CD4-positive, alpha-beta T cell treated with Interleukin-15 for 1 hour (primary cell): Measurements from ENCODE around the gene ABCA13.
"Not testable (repeated sequence)": the region's sequence is repeated elsewhere in the genome, so short reads cannot be mapped to it uniquely, and the experiment has no call there.

Experiments used
- DNase-seq: peaks from one replicate; pipeline ENCODE4 v3.0.0-alpha.2; 2020

Gene ABCA13, protein sequence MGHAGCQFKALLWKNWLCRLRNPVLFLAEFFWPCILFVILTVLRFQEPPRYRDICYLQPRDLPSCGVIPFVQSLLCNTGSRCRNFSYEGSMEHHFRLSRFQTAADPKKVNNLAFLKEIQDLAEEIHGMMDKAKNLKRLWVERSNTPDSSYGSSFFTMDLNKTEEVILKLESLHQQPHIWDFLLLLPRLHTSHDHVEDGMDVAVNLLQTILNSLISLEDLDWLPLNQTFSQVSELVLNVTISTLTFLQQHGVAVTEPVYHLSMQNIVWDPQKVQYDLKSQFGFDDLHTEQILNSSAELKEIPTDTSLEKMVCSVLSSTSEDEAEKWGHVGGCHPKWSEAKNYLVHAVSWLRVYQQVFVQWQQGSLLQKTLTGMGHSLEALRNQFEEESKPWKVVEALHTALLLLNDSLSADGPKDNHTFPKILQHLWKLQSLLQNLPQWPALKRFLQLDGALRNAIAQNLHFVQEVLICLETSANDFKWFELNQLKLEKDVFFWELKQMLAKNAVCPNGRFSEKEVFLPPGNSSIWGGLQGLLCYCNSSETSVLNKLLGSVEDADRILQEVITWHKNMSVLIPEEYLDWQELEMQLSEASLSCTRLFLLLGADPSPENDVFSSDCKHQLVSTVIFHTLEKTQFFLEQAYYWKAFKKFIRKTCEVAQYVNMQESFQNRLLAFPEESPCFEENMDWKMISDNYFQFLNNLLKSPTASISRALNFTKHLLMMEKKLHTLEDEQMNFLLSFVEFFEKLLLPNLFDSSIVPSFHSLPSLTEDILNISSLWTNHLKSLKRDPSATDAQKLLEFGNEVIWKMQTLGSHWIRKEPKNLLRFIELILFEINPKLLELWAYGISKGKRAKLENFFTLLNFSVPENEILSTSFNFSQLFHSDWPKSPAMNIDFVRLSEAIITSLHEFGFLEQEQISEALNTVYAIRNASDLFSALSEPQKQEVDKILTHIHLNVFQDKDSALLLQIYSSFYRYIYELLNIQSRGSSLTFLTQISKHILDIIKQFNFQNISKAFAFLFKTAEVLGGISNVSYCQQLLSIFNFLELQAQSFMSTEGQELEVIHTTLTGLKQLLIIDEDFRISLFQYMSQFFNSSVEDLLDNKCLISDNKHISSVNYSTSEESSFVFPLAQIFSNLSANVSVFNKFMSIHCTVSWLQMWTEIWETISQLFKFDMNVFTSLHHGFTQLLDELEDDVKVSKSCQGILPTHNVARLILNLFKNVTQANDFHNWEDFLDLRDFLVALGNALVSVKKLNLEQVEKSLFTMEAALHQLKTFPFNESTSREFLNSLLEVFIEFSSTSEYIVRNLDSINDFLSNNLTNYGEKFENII (N-terminal part only)

DNA sequence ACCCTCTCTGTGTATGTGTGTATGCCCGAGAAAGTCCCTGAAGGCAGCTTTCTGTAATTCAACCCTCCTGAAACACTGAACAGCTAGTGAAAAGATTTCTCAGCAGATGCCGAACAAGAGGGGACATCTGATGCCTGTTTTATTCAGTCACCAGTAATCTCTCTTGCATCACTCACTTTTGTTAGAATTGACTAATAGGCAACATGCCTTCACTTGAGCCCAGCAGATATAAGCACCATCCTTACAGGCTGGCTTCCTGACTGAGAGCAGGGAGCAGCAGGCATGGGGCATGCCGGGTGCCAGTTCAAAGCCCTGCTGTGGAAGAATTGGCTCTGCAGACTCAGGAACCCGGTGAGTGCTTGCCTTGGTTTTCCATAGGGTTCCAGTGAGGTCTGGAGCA, at the start of gene ABCA13:
ABCA13 (plus strand) TSS at position 257 of the 400 bp plus-strand sequence; CDS start at position 283, 26 bp downstream.
- no peak for DNase-seq

DNA sequence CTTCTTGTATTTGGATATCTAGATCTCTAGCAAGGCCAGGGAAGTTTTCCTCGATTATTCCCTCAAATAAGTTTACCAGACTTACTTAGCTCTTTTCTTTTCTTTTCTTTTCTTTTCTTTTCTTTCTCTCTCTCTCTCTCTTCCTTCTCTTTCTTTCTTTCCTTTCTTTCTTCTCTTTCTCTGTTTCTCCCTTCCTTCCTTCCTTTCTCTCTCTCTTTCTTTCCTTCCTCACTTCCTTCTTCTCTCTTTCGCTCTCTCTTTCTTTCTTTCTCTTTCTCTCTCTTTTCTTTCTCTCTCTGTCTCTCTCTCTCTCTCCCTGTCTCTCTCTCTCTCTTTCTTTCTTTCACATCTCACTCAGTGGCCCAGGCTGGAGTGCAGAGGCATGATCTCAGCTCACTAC, 45.2 kb upstream of the ABCA13 start:
- no peak for DNase-seq

DNA sequence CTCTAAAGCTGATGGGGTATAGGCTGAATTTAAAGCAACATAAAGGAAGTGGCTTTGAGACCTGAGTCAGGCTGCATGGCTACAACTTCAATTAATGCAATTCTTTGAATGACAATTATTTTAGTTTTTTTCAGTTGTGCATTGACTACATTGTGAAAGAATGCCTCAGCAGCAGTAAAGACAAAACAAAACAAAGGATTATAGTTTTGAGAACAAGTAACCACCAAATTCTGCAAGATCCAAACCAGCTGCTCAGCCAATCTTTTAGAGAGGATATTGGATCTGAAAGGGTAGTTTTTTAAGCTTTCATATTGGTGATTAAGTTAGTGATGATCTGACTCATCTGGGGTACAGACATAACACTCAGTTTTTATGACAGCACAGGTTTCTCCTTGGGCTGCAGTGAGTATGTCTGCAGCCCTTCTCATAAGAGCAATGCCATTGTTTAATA, 40.6 kb upstream of the ABCA13 start:
- no peak for DNase-seq

DNA sequence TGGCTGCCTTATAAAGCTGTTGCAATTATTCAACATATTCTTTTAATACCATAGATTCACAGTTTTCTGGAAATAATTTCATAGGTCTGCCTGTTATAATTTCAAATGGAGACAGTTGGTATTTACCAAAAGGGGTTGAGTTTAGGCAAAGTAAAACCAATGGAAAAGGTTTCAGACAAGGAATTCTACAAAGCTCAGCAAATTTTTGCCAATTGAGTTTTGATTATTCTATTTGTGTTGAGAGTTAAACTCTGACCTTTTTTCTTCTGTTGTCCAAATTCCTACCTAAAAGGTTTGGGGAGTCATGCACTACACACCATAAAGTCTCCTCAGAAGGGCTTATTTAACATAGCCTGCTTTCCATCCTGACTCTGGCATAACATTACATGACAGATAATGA, 38.5 kb upstream of the ABCA13 start:
- no peak for DNase-seq

DNA sequence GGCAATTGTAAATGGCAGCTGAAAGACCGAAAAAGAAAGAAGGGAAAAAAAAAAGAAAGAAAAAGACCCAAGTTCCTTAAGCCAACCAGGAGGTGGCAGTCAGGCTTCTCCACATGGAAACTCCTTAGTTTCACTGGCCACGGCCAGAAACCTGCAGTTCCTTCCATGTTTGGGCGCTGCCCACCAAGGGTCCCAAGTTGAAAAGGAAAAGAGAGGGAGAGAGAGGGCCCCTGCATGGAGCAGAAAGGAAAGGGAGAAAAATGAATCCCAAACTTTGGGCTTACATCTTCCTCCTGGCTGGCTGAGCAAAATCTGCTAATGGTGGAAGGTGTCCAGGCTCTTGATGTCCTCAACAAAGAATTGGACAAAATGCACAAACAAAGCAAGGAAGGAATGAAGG, 31.8 kb upstream of the ABCA13 start:
- no peak for DNase-seq

DNA sequence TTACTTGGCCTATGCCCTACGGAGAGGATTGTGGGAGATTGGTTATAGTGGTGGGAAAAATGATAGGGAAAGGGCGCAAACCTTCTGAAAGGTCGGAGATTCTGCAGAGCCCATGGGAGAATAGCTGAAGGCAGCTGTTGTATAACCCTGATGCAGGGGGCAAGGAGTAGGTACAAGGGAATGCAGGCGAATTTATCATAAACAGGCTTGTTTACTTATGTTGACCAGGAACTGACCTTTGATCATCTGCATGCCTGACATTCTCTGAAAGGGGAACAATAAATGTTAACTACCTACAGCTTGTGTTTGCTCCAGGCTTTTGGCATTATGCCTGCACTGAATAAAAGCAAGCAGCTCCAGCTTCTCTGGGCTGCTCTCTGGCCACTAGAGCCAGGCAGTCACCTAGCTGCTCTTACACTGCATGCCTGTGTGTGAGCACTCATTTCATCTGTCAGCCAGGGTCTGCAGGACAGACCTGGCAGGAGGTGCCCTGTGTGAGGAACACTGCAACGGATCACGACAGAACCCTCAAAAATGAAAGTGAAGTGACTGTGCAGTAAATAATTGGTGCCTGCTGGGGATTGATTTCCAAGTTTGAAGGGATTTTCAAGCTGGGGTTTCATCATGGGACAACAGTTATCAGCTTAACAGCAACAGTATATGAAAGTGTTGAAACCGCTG, 31.1 kb upstream of the ABCA13 start:
- DNase-seq: no peak

DNA sequence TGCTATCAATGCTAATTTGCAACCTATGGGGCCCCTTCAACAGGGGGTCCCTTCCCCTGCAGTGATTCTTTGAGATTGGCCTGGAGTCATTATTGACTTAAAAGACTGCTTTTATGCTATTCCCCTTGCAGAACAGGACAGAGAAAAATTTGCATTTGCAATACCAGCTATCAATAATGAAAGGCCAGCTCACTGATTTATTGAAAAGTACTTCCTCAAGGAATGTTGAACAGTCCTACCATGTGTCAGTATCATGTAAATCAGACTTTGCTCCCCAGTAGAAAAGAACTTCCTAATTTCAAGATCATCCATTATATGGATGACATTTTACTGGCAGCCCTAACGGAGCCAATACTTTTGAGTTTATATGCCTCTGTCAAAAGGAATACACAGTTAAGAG, 29.7 kb upstream of the ABCA13 start:
- DNase-seq: no peak

DNA sequence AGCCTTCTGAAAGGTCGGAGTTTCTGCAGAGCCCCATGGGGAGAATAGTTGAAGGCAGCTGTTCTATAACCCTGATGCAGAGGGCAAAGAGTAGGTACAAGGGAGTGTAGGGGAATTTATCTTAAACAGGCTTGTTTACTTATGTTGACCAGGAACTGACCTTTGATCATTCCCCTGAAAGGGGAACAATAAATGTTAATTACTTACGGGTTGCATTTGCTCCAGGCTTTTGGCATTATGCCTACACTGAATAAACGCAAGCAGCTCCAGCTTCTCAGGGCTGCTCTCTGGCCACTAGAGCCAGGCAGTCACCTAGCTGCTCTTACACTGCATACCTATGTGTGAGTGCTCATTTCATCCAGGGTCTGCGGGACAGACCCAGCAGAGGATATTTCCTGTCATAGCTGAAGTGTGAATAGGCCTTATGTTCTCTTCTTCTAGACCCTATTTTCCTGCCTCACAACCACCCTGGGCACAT, 26.9 kb upstream of the ABCA13 start:
- DNase-seq: no peak

DNA sequence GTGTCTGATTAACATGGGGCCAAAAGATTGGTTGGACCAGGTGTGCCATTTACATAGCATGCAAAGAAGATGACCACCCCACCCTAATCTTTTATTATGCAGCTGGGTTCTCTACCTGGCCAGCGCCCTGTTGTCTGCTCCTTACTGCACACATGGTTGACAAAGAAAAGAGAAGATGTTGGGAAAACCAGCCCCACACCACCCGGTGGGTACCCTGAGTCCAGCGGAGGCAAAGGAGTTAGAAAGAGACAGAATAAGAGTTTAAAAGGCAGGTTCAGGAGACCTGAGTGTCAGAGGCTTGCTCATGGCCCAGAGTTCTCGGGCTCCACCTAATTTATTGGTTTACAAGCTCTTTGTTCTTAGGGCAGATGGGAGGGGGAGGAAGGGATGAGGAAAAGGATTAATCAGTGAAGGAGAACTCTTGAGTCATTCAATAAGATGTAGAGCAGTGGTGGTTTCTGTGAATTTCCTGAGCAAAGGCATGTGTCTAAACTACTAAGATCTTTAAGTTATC, 24.1 kb upstream of the ABCA13 start:
- DNase-seq: no peak

DNA sequence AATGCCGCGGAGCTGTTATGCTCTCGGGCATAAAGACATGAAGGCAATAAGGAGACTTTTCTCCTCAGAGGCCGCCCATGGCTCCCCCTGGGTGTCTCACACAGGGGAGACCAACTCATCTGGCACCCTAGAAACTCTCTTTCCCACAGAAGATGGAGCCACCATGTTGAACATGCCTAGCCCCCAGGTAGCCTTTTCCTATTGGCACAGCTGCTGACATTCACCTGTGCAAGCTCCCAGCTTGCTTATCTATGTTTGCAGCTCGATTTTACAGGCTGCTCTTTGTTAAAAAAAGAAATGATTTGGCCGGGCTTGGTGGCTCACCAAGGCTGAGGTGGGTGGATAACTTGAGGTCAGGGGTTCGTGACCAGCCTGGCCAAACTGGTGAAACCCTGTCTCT, 23.6 kb upstream of the ABCA13 start:
- not testable (repeated sequence) for DNase-seq

DNA sequence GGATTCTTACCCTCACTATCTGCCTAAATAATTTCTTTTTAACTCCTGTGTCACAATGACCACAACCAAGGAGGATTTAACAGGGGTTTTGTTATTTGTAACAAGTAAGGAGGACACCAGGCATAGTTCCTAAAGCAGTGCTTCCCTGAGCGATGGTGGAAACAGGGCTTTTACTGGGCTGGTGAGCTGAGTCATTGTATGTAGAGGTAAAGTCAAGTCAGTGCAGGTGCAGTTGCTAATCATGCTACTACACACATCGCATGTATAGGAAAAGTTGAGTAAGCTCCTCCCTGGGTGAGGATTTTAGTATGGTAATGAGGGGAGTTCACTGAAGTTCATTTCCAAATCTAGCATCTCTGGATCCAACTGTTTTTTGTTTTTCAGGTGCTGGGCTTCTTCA, 22.9 kb upstream of the ABCA13 start:
- no peak for DNase-seq

DNA sequence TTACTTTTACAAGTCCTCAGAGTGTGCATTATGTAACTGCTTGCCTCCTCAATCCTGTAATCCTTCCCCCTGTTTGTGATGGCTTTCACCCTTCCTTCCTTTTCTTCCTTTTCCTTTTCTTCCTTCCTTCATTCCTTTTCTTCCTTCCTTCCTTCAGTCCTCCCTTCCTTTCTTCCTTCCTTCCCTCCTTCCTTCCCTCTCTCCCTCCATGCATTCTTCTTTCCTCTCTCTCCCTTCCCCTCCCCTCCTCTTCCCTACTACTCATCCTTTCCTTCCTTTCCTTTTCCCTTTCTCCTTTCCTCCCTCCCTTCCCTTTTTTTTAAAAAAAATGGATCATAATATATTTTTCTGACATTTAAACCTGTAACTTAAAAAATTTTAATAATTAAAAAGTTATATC, 22.2 kb upstream of the ABCA13 start:
- DNase-seq: no peak

DNA sequence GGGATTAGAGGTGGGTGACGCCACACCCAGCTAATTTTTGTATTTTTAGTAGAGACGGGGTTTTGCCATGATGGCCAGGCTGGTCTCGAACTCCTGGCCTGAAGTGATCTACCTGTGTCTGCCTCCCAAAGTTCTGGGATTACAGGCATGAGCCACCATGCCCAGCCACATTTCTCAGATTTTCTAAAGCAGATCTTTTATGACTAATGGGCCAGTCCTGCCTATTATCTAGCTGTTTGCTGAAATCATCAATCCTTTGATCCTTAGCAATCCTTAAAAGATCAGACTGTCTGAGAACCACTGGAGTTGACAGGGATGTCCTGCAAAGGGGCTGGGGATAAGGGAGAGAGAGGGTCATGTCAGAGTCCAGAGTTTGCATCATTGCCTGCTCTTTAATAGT, 21.2 kb upstream of the ABCA13 start:
- DNase-seq: no peak

DNA sequence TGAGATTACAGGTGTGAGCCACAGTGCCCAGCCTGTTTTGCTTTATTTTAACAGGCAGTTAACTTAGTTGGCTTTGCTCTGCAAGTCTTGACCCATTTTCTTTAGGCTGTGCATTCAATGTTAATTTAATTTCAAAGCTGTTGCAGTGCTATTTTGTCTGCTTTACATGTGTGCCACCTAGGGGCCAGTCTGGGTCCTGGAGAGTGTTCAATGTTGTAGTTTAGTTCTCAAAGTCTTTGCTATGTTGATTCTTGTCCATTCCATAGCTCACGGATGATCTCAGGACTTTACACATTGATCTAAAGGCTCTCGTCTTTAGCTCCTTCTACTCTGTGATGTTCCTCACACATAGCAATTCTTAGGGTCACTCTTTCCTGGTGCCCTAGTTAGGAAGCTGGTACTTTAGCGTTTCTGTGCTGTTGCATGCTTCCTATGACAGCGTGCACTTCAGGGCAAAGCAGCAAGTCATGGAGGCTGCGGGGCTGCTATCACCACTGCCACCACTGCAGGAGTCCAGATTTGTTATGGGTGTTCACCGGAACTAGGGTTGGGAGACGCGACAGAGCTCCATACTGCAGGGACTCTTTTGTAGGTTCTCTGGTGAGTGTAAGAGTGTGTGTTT, 16.4 kb upstream of the ABCA13 start:
- peak; percentile 22 for DNase-seq

DNA sequence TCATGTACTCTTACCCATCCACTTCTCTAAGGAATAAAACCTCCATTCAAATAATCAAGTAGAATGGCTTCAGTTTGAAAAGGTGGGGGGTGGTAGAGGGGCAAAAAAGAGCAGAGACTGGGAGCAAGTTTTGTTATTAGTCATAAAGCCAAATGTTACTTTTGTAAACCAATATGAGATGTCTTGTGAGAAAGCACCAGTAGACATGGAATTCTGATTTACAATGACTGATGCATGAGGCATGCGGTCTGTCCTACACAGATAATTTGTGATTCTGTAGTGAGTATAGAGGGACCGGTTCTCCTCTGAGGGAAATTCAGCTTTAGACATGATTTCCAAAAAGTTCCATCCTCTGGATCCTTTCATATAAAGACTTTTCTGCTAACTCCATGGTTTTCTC, 12.9 kb upstream of the ABCA13 start:
- DNase-seq: no peak

DNA sequence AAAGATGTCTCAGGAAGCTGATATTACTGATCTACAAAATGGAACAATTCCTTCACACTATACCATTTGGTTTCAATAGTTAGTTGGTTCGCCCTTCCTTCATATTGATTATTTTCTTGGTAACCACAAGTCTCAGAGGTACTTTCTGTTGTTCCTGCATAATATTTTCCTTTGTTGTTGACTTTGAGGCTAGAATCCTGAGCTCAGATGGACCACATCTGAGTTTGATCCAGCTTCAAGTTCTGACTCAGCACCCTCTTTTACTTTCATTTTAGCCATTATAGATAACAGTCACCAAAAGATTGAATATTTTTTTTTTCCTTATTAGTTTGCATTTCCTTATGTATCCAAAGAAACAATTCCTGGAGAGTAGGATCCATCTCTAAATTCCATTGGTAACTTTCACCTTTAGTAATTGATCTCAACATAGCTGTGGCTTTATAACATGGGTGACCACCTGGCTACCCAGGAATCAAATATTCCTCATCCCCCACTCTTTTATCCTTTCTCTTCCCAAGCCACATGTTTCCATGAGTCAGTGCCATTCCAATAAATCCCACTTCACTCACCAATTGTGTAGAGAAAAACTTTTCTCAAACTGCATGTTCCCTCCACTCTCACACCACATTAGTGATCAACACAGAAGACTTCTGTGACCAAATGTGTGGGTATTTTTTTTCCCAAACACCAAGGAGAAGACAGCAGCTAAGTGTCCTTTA, 9.7 kb upstream of the ABCA13 start:
- no peak for DNase-seq

DNA sequence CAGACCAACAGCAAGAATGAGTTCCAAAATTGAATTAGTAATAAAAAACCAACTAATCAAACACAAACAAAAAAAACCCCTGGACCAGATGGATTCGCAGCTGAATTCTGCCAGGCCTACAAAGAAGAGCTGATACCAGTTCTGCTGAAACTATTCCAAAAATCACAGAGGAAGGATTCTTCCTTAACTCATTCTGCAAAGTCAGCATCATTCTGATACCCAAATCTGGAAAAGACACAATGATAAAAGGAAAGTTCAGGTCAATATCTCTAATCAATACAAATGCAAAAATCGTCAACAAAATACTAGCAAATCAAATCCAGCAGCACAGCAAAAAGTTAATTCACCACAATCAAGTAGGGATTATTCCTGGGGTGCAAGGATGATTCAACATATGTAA, 6.1 kb upstream of the ABCA13 start:
- no peak for DNase-seq

DNA sequence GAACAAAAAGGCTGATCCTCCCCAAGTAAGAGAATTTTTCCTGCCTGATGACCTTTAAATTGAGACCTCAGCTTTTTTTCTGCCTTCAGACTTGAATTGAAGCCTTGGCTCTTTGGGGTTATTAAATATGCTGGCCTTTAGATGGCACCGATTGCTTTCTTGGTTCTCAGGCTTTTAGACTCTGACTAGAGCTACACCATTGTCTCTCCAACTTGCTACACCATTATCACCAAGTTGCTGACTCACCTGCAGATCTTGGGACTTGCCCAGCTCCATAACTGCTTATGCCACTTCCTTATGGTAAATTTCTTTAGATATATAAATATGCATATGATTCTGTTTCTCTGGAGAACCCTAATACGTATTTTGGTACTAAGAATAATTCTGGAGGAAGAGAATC, 3.1 kb upstream of the ABCA13 start:
- no peak for DNase-seq

DNA sequence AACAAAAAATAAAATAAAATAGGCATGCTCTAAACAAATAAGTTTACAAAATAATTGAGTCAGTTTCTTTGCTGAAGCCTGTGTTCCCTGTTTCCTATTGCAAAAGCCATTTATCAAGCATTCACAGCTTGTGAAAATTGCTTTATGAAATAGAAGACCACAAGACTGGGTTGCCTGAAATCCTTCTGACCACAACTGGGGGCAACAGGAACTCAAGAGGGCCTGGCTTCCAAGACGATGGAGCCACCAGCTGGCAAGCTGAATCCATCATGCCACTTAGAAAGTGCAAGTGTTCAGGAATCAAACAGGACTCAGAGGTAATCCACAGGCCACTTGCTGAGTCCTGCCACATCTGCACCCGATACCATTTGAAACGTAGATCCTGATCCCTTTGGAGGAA, 752 bp upstream of the ABCA13 start:
- no peak for DNase-seq

DNA sequence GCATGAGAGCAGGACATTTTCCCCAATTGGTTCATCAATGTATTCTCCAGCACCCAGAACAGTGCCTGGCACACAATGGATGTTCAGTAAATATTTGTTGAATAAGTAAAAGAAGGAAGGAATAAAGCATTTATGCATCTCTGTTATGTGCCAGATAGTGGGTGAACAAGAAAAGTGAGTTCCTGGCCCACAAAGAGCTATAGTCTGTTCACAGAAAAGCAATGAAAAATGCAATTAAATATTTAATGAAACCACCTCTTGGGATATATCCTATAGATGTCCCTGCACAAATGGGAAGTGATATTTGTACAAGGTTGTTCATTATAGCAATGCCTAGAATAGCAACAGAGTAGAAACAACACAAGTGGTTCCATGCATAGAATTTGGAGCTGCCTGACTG, 2.1 kb downstream of the ABCA13 start:
- DNase-seq: no peak
